ENCODE data around the gene TRAK2.

DNA sequence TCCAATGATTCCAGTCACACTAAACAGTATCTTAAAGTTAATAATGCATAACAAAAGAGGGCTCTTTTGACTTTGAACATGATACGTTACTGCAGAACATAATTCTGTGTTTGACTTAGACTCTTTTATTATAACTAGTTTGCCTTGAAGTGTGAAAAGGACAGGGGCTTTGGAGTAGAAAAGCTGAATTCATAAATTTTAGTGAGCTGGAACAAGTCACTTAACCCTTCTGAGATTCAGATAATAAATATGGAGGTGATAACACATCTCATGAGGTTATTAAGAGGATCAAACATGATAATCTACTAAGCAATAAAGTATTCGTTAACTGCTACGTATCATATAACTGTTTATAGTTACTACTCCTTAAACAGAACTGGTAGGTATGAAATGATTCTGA is 49.4 kb downstream of the TRAK2 start:
- TF ChIP-seq, protein P1, sequence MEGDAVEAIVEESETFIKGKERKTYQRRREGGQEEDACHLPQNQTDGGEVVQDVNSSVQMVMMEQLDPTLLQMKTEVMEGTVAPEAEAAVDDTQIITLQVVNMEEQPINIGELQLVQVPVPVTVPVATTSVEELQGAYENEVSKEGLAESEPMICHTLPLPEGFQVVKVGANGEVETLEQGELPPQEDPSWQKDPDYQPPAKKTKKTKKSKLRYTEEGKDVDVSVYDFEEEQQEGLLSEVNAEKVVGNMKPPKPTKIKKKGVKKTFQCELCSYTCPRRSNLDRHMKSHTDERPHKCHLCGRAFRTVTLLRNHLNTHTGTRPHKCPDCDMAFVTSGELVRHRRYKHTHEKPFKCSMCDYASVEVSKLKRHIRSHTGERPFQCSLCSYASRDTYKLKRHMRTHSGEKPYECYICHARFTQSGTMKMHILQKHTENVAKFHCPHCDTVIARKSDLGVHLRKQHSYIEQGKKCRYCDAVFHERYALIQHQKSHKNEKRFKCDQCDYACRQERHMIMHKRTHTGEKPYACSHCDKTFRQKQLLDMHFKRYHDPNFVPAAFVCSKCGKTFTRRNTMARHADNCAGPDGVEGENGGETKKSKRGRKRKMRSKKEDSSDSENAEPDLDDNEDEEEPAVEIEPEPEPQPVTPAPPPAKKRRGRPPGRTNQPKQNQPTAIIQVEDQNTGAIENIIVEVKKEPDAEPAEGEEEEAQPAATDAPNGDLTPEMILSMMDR (IDR thresholded peaks at IDR 0.05) = no peak
- no peak for TF ChIP-seq EP300 (IDR thresholded peaks at IDR 0.05)

Measured in tibial nerve (tissue), 4 donors.